ENCODE measurements around the gene PHF21A. TPM values are rescaled to one million over a fixed set of nuclear protein-coding genes. Genes with fewer than 3 reads are reported as not detected.

PHF21A gene
- total and polyA plus RNA-seq, 2 donors (not counting 3 experiments of a cell fraction or from before 2014, with no cell fraction given), result 14.1 to 30.5 TPM

- no peak for TF ChIP-seq FOS (IDR thresholded peaks at IDR 0.05; ENCODE audit: borderline replicate concordance, insufficient read depth, low read length)
- TF ChIP-seq EZH2 (IDR thresholded peaks at IDR 0.05; ENCODE audit: borderline replicate concordance, low read depth, low read length, severe bottlenecking), result no peak
- no peak for TF ChIP-seq MAX (IDR thresholded peaks at IDR 0.05; ENCODE audit: insufficient read depth, insufficient read length)
- no peak for TF ChIP-seq POLR2AphosphoS5 (IDR thresholded peaks at IDR 0.05; ENCODE audit: insufficient read depth, low read depth, low read length)
- H3K27ac ChIP-seq (ENCODE audit: insufficient read depth, low read depth, low read length), result no peak overlapping the region
- no peaks in the 10 kb centered on the region for H3K79me2 ChIP-seq (ENCODE audit: control insufficient read depth, insufficient read depth, low read length)
- no peaks in the 10 kb centered on the region for H4K20me1 ChIP-seq (replicated peaks; ENCODE audit: control insufficient read depth, extremely low read depth, insufficient read depth, low read length)
- H3K4me1 ChIP-seq (ENCODE audit: control insufficient read depth, extremely low read depth, insufficient read depth, low read length), result no peaks in the 10 kb centered on the region
- dilution Hi-C loops (cut with MboI; ENCODE audit: extremely low pct_ligation_motif_present, low sequenced_read_pairs) (no loop called here), intact Hi-C loops (cut with micrococcal nuclease) (no loop called here)
- no peak overlapping the region for H3K4me2 ChIP-seq (ENCODE audit: insufficient read depth, low read length)
- no peaks in the 10 kb centered on the region for H3K27me3 ChIP-seq (ENCODE audit: control insufficient read depth in 2 of 2, insufficient read depth in 2 of 2, low read length in 2 of 2)
- CTCF ChIA-PET, result interaction anchor here (1.4 kb wide), 1 partner anchor 46 kb away, joined by 3 read pairs; no protein-coding TSS in a partner anchor
- H3K4me3 ChIP-seq (replicated peaks in 1 of 3; ENCODE audit: insufficient read depth in 1 of 3, low read depth in 1 of 3, low read length in 3 of 3), result no peak overlapping the region
- BruUV-seq (replicated peaks), result no TSS peak
- FAIRE-seq (no peak), DNase-seq (ENCODE audit: low read depth, low spot score) (no peak)
- H3K9me3 ChIP-seq (replicated peaks; ENCODE audit: control insufficient read depth, insufficient read depth, low read length), result no peaks in the 10 kb centered on the region
- POLR2A ChIA-PET, result no interaction called here
- H2AFZ ChIP-seq (ENCODE audit: low read depth, low read length), result no peak overlapping the region
- peaks cover 0 to 6% of the 10 kb centered on the region in 2 experiments for H3K36me3 ChIP-seq (ENCODE audit: control insufficient read depth in 2 of 2, extremely low read depth in 1 of 2, insufficient read depth in 2 of 2, low read length in 2 of 2)
- no peak overlapping the region for H3K9ac ChIP-seq (replicated peaks; ENCODE audit: extremely low read depth, insufficient read depth, low read length)
- H3K9me1 ChIP-seq (replicated peaks; ENCODE audit: control insufficient read depth, extremely low read depth, insufficient read depth, low read length), result no peaks in the 10 kb centered on the region
Observed at GRCh38 chr11:45960387-45961095, 160.7 kb downstream of the PHF21A start.

- FAIRE-seq, result peak; percentile 47
- no peak for DNase-seq (ENCODE audit: low read depth, low spot score)
- dilution Hi-C loops (cut with MboI; ENCODE audit: extremely low pct_ligation_motif_present, low sequenced_read_pairs) (no loop called here), intact Hi-C loops (cut with micrococcal nuclease) (no loop called here)
- peaks cover 0 to 7% of the 10 kb centered on the region in 2 experiments for H3K36me3 ChIP-seq (ENCODE audit: control insufficient read depth in 2 of 2, extremely low read depth in 1 of 2, insufficient read depth in 2 of 2, low read length in 2 of 2)
- H3K79me2 ChIP-seq (ENCODE audit: control insufficient read depth, insufficient read depth, low read length), result no peaks in the 10 kb centered on the region
- H3K27ac ChIP-seq (ENCODE audit: insufficient read depth, low read depth, low read length), result no peak overlapping the region
- no peak overlapping the region for H3K4me3 ChIP-seq (replicated peaks in 1 of 3; ENCODE audit: insufficient read depth in 1 of 3, low read depth in 1 of 3, low read length in 3 of 3)
- H3K9ac ChIP-seq (replicated peaks; ENCODE audit: extremely low read depth, insufficient read depth, low read length), result no peak overlapping the region
- H2AFZ ChIP-seq (ENCODE audit: low read depth, low read length), result no peak overlapping the region
- H4K20me1 ChIP-seq (replicated peaks; ENCODE audit: control insufficient read depth, extremely low read depth, insufficient read depth, low read length), result no peaks in the 10 kb centered on the region
- H3K9me3 ChIP-seq (replicated peaks; ENCODE audit: control insufficient read depth, insufficient read depth, low read length), result no peaks in the 10 kb centered on the region
- no peak overlapping the region for H3K4me2 ChIP-seq (ENCODE audit: insufficient read depth, low read length)
- no peaks in the 10 kb centered on the region for H3K4me1 ChIP-seq (ENCODE audit: control insufficient read depth, extremely low read depth, insufficient read depth, low read length)
- ChIA-PET POLR2A (no interaction called here), CTCF (interaction anchor here (1.0 kb wide), 1 partner anchor 10 kb away, joined by 4 read pairs; no protein-coding TSS in a partner anchor)
- BruUV-seq (replicated peaks), result no TSS peak
- TF ChIP-seq MAX (IDR thresholded peaks at IDR 0.05; ENCODE audit: insufficient read depth, insufficient read length), result no peak
- no peak for TF ChIP-seq FOS (IDR thresholded peaks at IDR 0.05; ENCODE audit: borderline replicate concordance, insufficient read depth, low read length)
- TF ChIP-seq EZH2 (IDR thresholded peaks at IDR 0.05; ENCODE audit: borderline replicate concordance, low read depth, low read length, severe bottlenecking), result no peak
- TF ChIP-seq JUN (IDR thresholded peaks at IDR 0.05; ENCODE audit: borderline replicate concordance, insufficient read depth, insufficient read length, low read depth), result no peak
- no peak for TF ChIP-seq POLR2A (IDR thresholded peaks at IDR 0.05; ENCODE audit: low read depth, low read length)
- TF ChIP-seq POLR2AphosphoS5 (IDR thresholded peaks at IDR 0.05; ENCODE audit: insufficient read depth, low read depth, low read length), result no peak
- TF ChIP-seq CTCF (IDR thresholded peaks at IDR 0.05; ENCODE audit: extremely low read depth in 1 of 2, insufficient read depth in 1 of 2, low read depth in 1 of 2, low read length in 2 of 2), result no peak
- no peak for TF ChIP-seq MYC (IDR thresholded peaks at IDR 0.05; ENCODE audit: low read depth, low read length)
- no peaks in the 10 kb centered on the region for H3K27me3 ChIP-seq (ENCODE audit: control insufficient read depth in 2 of 2, insufficient read depth in 2 of 2, low read length in 2 of 2)
- H3K9me1 ChIP-seq (replicated peaks; ENCODE audit: control insufficient read depth, extremely low read depth, insufficient read depth, low read length), result no peaks in the 10 kb centered on the region
Observed at GRCh38 chr11:45959851-45960250, 161.4 kb downstream of the PHF21A start.

Measured in endothelial cell of umbilical vein (primary cell).